GM12878 (cell line): ENCODE results near the gene EIF3B. TPM values are rescaled to one million over a fixed set of nuclear protein-coding genes. Genes with fewer than 3 reads are reported as not detected.
A peak's percentile ranks its signal among the peaks of the same experiment; 100 is the strongest.

Experiments used
- ATF3 ChIP-seq: IDR thresholded peaks from 2 replicates; pipeline ENCODE4 v1.6.1; 2011; ENCODE audit warnings: low read depth, mild to moderate bottlenecking, low read length, moderate library complexity, borderline replicate concordance; ENCODE audit errors: extremely low read depth
- CHD1 ChIP-seq: IDR thresholded peaks from 2 replicates; pipeline ENCODE4 v1.6.1; 2012; ENCODE audit warnings: low read depth, low read length, improper control_type of control experiment
- E4F1 ChIP-seq: fragments of 450-650 bp; IDR thresholded peaks from 2 replicates; pipeline ENCODE4 v1.6.1; 2018; ENCODE audit warnings: borderline replicate concordance, mild to moderate bottlenecking; ENCODE audit not compliant: partially characterized antibody
- MTA2 ChIP-seq: fragments of 450-650 bp; IDR thresholded peaks from 2 replicates; pipeline ENCODE4 v1.6.1; 2016; ENCODE audit warnings: low read depth, mild to moderate bottlenecking, moderate library complexity
- MXI1 ChIP-seq: fragments of 150-350 bp; IDR thresholded peaks from 2 replicates; pipeline ENCODE4 v1.6.1; 2011; ENCODE audit warnings: low read depth, mild to moderate bottlenecking, inconsistent platforms, low read length, improper control_type of control experiment
- MYC ChIP-seq: IDR thresholded peaks from 2 replicates; pipeline ENCODE4 v1.6.1; 2011; ENCODE audit warnings: mild to moderate bottlenecking, low read length, moderate library complexity, inconsistent platforms; ENCODE audit not compliant: insufficient read depth, insufficient replicate concordance, insufficient read length, severe bottlenecking
- RELB ChIP-seq: fragments of 450-650 bp; IDR thresholded peaks from 2 replicates; pipeline ENCODE4 v1.6.1; 2017; ENCODE audit warnings: low read depth, mild to moderate bottlenecking, moderate library complexity
- TAF1 ChIP-seq: IDR thresholded peaks from 2 replicates; pipeline ENCODE4 v1.6.1; 2011; ENCODE audit warnings: mild to moderate bottlenecking, low read depth, low read length, borderline replicate concordance
- polyA plus RNA-seq, 11 experiments: library from polyadenylated mRNA; depleted of rRNA in 4 of 11; unstranded in 6 of 11; stranded (reverse) in 5 of 11; fragments of >200 nt; fragmentation: Nextera tagmentation in 4 of 11; fragmentation: Illumina TruSeq in 1 of 11; extraction: Ambion mirVana in 4 of 11; extraction: Trizol in 1 of 11; gene quantifications; 1 replicate in 1 of 11; 2 replicates in 10 of 11; pipeline versions ENCODE4 v1.2.1 to v1.2.3, GENCODE V29; 2011 to 2016; ENCODE audit warnings: inconsistent platforms in 2 of 11, missing spikeins in 2 of 11, low read depth in 1 of 11
- total RNA-seq, 4 experiments: library from RNA; depleted of rRNA in 3 of 4; stranded (reverse); fragments of >200 nt in 3 of 4; fragmentation: Illumina TruSeq in 1 of 4; extraction: Trizol in 1 of 4; gene quantifications; 2 replicates each; pipeline versions ENCODE4 v1.2.1 to v1.2.3, GENCODE V29; 2013 to 2021
- TF ChIP-seq, protein P1 (sequence below): fragments of 450-650 bp; IDR thresholded peaks from 2 replicates; pipeline ENCODE4 v1.6.1; 2016; ENCODE audit warnings: mild to moderate bottlenecking
- TF ChIP-seq, protein P2 (sequence below): fragments of 450-650 bp; formaldehyde crosslinking; IDR thresholded peaks from 2 replicates; pipeline ENCODE4 v1.4.0; 2020; ENCODE audit warnings: mild to moderate bottlenecking, moderate library complexity
- TF ChIP-seq, protein P3 (sequence below): IDR thresholded peaks from 2 replicates; pipeline ENCODE4 v1.6.1; 2012; ENCODE audit warnings: improper control_type of control experiment, low read depth, low read length; ENCODE audit not compliant: insufficient replicate concordance

EIF3B gene
- total and polyA plus RNA-seq, 10 of the 15 experiments (the other 5 are each of a cell fraction or from before 2014, with no cell fraction given), result 17.6 to 275 (median 153) TPM

GRCh38 chr7:2314209-2314955, 40.2 kb upstream of the EIF3B start, which contains the start of gene SNX8 (continued):
- TF ChIP-seq RELB (0 out of 2 replicates have a peak, but pooled peaks have one; percentile 24), MTA2 (peak; percentile 75), MYC (no peak), ATF3 (peak; percentile 82; the same call in 1 of the 2 replicates), MXI1 (peak; percentile 69), E4F1 (peak; percentile 60), CHD1 (no peak), TAF1 (peak; percentile 71; the same call in 1 of the 2 replicates)
- TF ChIP-seq, protein P1, sequence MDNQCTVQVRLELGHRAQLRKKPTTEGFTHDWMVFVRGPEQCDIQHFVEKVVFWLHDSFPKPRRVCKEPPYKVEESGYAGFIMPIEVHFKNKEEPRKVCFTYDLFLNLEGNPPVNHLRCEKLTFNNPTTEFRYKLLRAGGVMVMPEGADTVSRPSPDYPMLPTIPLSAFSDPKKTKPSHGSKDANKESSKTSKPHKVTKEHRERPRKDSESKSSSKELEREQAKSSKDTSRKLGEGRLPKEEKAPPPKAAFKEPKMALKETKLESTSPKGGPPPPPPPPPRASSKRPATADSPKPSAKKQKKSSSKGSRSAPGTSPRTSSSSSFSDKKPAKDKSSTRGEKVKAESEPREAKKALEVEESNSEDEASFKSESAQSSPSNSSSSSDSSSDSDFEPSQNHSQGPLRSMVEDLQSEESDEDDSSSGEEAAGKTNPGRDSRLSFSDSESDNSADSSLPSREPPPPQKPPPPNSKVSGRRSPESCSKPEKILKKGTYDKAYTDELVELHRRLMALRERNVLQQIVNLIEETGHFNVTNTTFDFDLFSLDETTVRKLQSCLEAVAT, result peak; percentile 65; the same call in 1 of the 2 replicates
- TF ChIP-seq, protein P2, sequence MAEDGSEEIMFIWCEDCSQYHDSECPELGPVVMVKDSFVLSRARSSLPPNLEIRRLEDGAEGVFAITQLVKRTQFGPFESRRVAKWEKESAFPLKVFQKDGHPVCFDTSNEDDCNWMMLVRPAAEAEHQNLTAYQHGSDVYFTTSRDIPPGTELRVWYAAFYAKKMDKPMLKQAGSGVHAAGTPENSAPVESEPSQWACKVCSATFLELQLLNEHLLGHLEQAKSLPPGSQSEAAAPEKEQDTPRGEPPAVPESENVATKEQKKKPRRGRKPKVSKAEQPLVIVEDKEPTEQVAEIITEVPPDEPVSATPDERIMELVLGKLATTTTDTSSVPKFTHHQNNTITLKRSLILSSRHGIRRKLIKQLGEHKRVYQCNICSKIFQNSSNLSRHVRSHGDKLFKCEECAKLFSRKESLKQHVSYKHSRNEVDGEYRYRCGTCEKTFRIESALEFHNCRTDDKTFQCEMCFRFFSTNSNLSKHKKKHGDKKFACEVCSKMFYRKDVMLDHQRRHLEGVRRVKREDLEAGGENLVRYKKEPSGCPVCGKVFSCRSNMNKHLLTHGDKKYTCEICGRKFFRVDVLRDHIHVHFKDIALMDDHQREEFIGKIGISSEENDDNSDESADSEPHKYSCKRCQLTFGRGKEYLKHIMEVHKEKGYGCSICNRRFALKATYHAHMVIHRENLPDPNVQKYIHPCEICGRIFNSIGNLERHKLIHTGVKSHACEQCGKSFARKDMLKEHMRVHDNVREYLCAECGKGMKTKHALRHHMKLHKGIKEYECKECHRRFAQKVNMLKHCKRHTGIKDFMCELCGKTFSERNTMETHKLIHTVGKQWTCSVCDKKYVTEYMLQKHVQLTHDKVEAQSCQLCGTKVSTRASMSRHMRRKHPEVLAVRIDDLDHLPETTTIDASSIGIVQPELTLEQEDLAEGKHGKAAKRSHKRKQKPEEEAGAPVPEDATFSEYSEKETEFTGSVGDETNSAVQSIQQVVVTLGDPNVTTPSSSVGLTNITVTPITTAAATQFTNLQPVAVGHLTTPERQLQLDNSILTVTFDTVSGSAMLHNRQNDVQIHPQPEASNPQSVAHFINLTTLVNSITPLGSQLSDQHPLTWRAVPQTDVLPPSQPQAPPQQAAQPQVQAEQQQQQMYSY (CRISPR knock-in tag), result no peak
- TF ChIP-seq, protein P3, sequence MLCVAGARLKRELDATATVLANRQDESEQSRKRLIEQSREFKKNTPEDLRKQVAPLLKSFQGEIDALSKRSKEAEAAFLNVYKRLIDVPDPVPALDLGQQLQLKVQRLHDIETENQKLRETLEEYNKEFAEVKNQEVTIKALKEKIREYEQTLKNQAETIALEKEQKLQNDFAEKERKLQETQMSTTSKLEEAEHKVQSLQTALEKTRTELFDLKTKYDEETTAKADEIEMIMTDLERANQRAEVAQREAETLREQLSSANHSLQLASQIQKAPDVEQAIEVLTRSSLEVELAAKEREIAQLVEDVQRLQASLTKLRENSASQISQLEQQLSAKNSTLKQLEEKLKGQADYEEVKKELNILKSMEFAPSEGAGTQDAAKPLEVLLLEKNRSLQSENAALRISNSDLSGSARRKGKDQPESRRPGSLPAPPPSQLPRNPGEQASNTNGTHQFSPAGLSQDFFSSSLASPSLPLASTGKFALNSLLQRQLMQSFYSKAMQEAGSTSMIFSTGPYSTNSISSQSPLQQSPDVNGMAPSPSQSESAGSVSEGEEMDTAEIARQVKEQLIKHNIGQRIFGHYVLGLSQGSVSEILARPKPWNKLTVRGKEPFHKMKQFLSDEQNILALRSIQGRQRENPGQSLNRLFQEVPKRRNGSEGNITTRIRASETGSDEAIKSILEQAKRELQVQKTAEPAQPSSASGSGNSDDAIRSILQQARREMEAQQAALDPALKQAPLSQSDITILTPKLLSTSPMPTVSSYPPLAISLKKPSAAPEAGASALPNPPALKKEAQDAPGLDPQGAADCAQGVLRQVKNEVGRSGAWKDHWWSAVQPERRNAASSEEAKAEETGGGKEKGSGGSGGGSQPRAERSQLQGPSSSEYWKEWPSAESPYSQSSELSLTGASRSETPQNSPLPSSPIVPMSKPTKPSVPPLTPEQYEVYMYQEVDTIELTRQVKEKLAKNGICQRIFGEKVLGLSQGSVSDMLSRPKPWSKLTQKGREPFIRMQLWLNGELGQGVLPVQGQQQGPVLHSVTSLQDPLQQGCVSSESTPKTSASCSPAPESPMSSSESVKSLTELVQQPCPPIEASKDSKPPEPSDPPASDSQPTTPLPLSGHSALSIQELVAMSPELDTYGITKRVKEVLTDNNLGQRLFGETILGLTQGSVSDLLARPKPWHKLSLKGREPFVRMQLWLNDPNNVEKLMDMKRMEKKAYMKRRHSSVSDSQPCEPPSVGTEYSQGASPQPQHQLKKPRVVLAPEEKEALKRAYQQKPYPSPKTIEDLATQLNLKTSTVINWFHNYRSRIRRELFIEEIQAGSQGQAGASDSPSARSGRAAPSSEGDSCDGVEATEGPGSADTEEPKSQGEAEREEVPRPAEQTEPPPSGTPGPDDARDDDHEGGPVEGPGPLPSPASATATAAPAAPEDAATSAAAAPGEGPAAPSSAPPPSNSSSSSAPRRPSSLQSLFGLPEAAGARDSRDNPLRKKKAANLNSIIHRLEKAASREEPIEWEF, result no peak
